OCI-LY3 (cell line): ENCODE data around the gene SALL3.

Experiments
- EZH2phosphoT487 ChIP-seq: fragments of 200-600 bp; shearing (Covaris generic); IDR thresholded peaks from 2 replicates; pipeline ENCODE4 v1.6.1; 2018; ENCODE audit warnings: antibody characterized with exemption, mixed run types, low read depth
- TF ChIP-seq, protein P1 (sequence below): fragments of 200-600, 300-600 bp; sonication (generic); IDR thresholded peaks from 2 replicates; pipeline ENCODE4 v1.5.1; 2014; ENCODE audit warnings: antibody characterized with exemption, low read length, low read depth

DNA sequence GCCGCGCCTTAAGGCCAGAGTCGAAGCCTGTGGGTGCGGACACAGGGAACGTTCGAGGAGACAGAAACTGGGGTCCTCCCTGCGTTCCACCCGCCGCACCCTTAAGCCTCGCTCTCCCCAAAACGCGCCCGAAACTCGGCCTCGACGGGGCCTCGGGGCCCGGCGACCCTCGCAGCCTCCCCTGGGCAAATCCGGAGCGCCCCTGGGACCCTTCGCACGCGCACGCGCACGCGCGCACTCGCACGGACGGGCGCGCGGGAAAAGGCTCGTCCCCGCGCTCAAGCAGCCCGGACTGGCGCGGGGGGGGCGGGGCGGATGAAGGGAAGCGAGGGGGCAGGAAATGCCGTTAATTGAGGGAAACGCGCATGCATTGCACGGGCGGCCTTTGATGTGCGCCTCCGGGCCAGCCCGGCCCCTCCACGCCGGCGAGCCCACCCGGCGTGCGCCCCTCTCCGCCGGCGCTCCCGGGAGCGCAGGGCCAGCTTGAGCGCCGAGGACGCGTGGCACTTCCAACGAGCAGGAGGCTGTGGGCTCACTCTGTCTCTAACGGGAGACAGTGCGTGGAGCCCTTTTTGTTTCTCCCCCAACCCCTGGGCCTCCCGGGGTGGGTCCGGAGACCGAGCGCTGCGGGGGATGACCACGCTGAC is 5.4 kb upstream of the SALL3 start:
- no peak for TF ChIP-seq EZH2phosphoT487
- TF ChIP-seq, protein P1, sequence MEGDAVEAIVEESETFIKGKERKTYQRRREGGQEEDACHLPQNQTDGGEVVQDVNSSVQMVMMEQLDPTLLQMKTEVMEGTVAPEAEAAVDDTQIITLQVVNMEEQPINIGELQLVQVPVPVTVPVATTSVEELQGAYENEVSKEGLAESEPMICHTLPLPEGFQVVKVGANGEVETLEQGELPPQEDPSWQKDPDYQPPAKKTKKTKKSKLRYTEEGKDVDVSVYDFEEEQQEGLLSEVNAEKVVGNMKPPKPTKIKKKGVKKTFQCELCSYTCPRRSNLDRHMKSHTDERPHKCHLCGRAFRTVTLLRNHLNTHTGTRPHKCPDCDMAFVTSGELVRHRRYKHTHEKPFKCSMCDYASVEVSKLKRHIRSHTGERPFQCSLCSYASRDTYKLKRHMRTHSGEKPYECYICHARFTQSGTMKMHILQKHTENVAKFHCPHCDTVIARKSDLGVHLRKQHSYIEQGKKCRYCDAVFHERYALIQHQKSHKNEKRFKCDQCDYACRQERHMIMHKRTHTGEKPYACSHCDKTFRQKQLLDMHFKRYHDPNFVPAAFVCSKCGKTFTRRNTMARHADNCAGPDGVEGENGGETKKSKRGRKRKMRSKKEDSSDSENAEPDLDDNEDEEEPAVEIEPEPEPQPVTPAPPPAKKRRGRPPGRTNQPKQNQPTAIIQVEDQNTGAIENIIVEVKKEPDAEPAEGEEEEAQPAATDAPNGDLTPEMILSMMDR = no peak
